Measurements from ENCODE around the gene GLI2. TPM values are rescaled to one million over a fixed set of nuclear protein-coding genes. Genes with fewer than 3 reads are reported as not detected.

GLI2 gene
- total RNA-seq, 1 experiment from 2014 or later, result 41.4 TPM

GRCh38 chr2:120738117-120738516, 2.4 kb downstream of the GLI2 start:
- Histone ChIP-seq H3K27me3 (ENCODE audit: control insufficient read depth, insufficient read depth, low read length) (no peaks in the 10 kb centered on the region), H3K36me3 (replicated peaks; ENCODE audit: control insufficient read depth, insufficient read depth, low read length) (no peaks in the 10 kb centered on the region), H3K4me3 (ENCODE audit: insufficient read depth, low read depth, low read length) (peak overlapping the region; percentile 88)
- DNase-seq, result no peak

- Histone ChIP-seq H3K36me3 (replicated peaks; ENCODE audit: control insufficient read depth, insufficient read depth, low read length) (no peaks in the 10 kb centered on the region), H3K4me3 (ENCODE audit: insufficient read depth, low read depth, low read length) (no peak overlapping the region), H3K27me3 (ENCODE audit: control insufficient read depth, insufficient read depth, low read length) (no peaks in the 10 kb centered on the region)
- peak; percentile 26 for DNase-seq
These were observed 3.2 kb downstream of the GLI2 start for GRCh38 chr2:120738786-120739437.

GRCh38 chr2:120739438-120740090, 3.9 kb downstream of the GLI2 start:
- no peaks in the 10 kb centered on the region for H3K27me3 ChIP-seq (ENCODE audit: control insufficient read depth, insufficient read depth, low read length)
- no peaks in the 10 kb centered on the region for H3K36me3 ChIP-seq (replicated peaks; ENCODE audit: control insufficient read depth, insufficient read depth, low read length)
- DNase-seq, result peak; percentile 61
- H3K4me3 ChIP-seq (ENCODE audit: insufficient read depth, low read depth, low read length), result no peak overlapping the region

- H3K4me3 ChIP-seq (ENCODE audit: insufficient read depth, low read depth, low read length), result peak overlapping the region; percentile 50; the same call in 1 of the 2 replicates
- H3K27me3 ChIP-seq (ENCODE audit: control insufficient read depth, insufficient read depth, low read length), result no peaks in the 10 kb centered on the region
- peak; percentile 63 for DNase-seq
- no peaks in the 10 kb centered on the region for H3K36me3 ChIP-seq (replicated peaks; ENCODE audit: control insufficient read depth, insufficient read depth, low read length)
These were observed 4.7 kb downstream of the GLI2 start for GRCh38 chr2:120740375-120740764.

GRCh38 chr2:120740765-120741524, 5.3 kb downstream of the GLI2 start:
- no peaks in the 10 kb centered on the region for H3K36me3 ChIP-seq (replicated peaks; ENCODE audit: control insufficient read depth, insufficient read depth, low read length)
- H3K27me3 ChIP-seq (ENCODE audit: control insufficient read depth, insufficient read depth, low read length), result no peaks in the 10 kb centered on the region
- peak; percentile 86 for DNase-seq
- peak overlapping the region; percentile 50 for H3K4me3 ChIP-seq (ENCODE audit: insufficient read depth, low read depth, low read length)

- peak; percentile 85 for DNase-seq
- H3K4me3 ChIP-seq (ENCODE audit: insufficient read depth, low read depth, low read length), result peak overlapping the region; percentile 50
These were observed 6.2 kb downstream of the GLI2 start for GRCh38 chr2:120741571-120742561.

GRCh38 chr2:120743657-120744056, 8.0 kb downstream of the GLI2 start:
- Histone ChIP-seq H3K36me3 (replicated peaks; ENCODE audit: control insufficient read depth, insufficient read depth, low read length) (no peaks in the 10 kb centered on the region), H3K4me3 (ENCODE audit: insufficient read depth, low read depth, low read length) (no peak overlapping the region), H3K27me3 (ENCODE audit: control insufficient read depth, insufficient read depth, low read length) (no peaks in the 10 kb centered on the region)
- DNase-seq, result peak; percentile 45

More at GRCh38 chr2:120741571-120742561, 6.2 kb downstream of the GLI2 start:
- H3K36me3 ChIP-seq (replicated peaks; ENCODE audit: control insufficient read depth, insufficient read depth, low read length), result no peaks in the 10 kb centered on the region
- H3K27me3 ChIP-seq (ENCODE audit: control insufficient read depth, insufficient read depth, low read length), result no peaks in the 10 kb centered on the region

- H3K27me3 ChIP-seq (ENCODE audit: control insufficient read depth, insufficient read depth, low read length), result no peaks in the 10 kb centered on the region
- H3K36me3 ChIP-seq (replicated peaks; ENCODE audit: control insufficient read depth, insufficient read depth, low read length), result no peaks in the 10 kb centered on the region
- no peak overlapping the region for H3K4me3 ChIP-seq (ENCODE audit: insufficient read depth, low read depth, low read length)
- DNase-seq, result peak; percentile 12
These were observed 9.1 kb downstream of the GLI2 start for GRCh38 chr2:120744817-120745216.

GRCh38 chr2:120745420-120746111, 9.9 kb downstream of the GLI2 start:
- no peaks in the 10 kb centered on the region for H3K36me3 ChIP-seq (replicated peaks; ENCODE audit: control insufficient read depth, insufficient read depth, low read length)
- peak; percentile 8 for DNase-seq
- H3K27me3 ChIP-seq (ENCODE audit: control insufficient read depth, insufficient read depth, low read length), result no peaks in the 10 kb centered on the region
- H3K4me3 ChIP-seq (ENCODE audit: insufficient read depth, low read depth, low read length), result no peak overlapping the region

GRCh38 chr2:120746144-120746543, 10.5 kb downstream of the GLI2 start:
- DNase-seq, result peak; percentile 28
- no peaks in the 10 kb centered on the region for H3K36me3 ChIP-seq (replicated peaks; ENCODE audit: control insufficient read depth, insufficient read depth, low read length)
- H3K27me3 ChIP-seq (ENCODE audit: control insufficient read depth, insufficient read depth, low read length), result no peaks in the 10 kb centered on the region
- H3K4me3 ChIP-seq (ENCODE audit: insufficient read depth, low read depth, low read length), result no peak overlapping the region

GRCh38 chr2:120747281-120747680, 11.6 kb downstream of the GLI2 start:
- H3K4me3 ChIP-seq (ENCODE audit: insufficient read depth, low read depth, low read length), result no peak overlapping the region
- DNase-seq, result peak; percentile 41
- no peaks in the 10 kb centered on the region for H3K27me3 ChIP-seq (ENCODE audit: control insufficient read depth, insufficient read depth, low read length)
- no peaks in the 10 kb centered on the region for H3K36me3 ChIP-seq (replicated peaks; ENCODE audit: control insufficient read depth, insufficient read depth, low read length)

GRCh38 chr2:120747706-120748105, 12.0 kb downstream of the GLI2 start:
- no peak overlapping the region for H3K4me3 ChIP-seq (ENCODE audit: insufficient read depth, low read depth, low read length)
- H3K27me3 ChIP-seq (ENCODE audit: control insufficient read depth, insufficient read depth, low read length), result no peaks in the 10 kb centered on the region
- peak; percentile 29 for DNase-seq
- no peaks in the 10 kb centered on the region for H3K36me3 ChIP-seq (replicated peaks; ENCODE audit: control insufficient read depth, insufficient read depth, low read length)

- peak; percentile 29 for DNase-seq
- Histone ChIP-seq H3K27me3 (ENCODE audit: control insufficient read depth, insufficient read depth, low read length) (no peaks in the 10 kb centered on the region), H3K4me3 (ENCODE audit: insufficient read depth, low read depth, low read length) (no peak overlapping the region), H3K36me3 (replicated peaks; ENCODE audit: control insufficient read depth, insufficient read depth, low read length) (no peaks in the 10 kb centered on the region)
These were observed 12.6 kb downstream of the GLI2 start for GRCh38 chr2:120748310-120748709.
